Measurements from ENCODE around the gene ARPC1B. TPM values are rescaled to one million over a fixed set of nuclear protein-coding genes. Genes with fewer than 3 reads are reported as not detected.
A peak's percentile ranks its signal among the peaks of the same experiment; 100 is the strongest.

ARPC1B gene
- polyA plus RNA-seq, 1 of the 3 experiments (the other 2 are of a cell fraction): 836 TPM

- peak within 1 kb of the TSS; percentile 58 to 87; a peak in 3 of 4 replicates for H3K27ac ChIP-seq (ENCODE audit: low read depth in 2 of 2, low read length in 1 of 2)
- peak within 1 kb of the TSS; percentile 91 for H2AFZ ChIP-seq (ENCODE audit: low read depth)
- WGBS (ENCODE audit: low lambda C conversion rate): under 1% methylated on average over 21 of the region's 82 CpGs
- CTCF ChIA-PET: interaction anchor here (0.6 to 3.7 kb wide), 9 partner anchors 9 to 337 kb away, joined by 3 to 13 read pairs (median 4); no protein-coding TSS in a partner anchor
- peaks cover 13% of the 10 kb centered on the region for H3F3A ChIP-seq (replicated peaks; ENCODE audit: insufficient read depth)
- H3K4me2 ChIP-seq: peak within 1 kb of the TSS; percentile 93
- peak within 1 kb of the TSS; percentile 81 to 98 for H3K4me3 ChIP-seq (ENCODE audit: low read depth in 2 of 2, low read length in 1 of 2)
- H3K9ac ChIP-seq: peak within 1 kb of the TSS; percentile 92
- H4K20me1 ChIP-seq (ENCODE audit: insufficient read depth): peaks cover 15% of the 10 kb centered on the region
- POLR2A ChIA-PET: interaction anchor here (0.6 to 1.2 kb wide), 8 partner anchors 10 to 709 kb away, joined by 3 to 5 read pairs (median 3); partner anchors contain the start of genes BUD31, NPTX2, PDAP1 and TRRAP
- H3K9me2 ChIP-seq: no peaks in the 10 kb centered on the region
- peak; percentile 93 for TF ChIP-seq TAF1 (IDR thresholded peaks at IDR 0.05; ENCODE audit: borderline replicate concordance, low read depth, low read length)
- peak; percentile 93 for TF ChIP-seq MAX (IDR thresholded peaks at IDR 0.05; ENCODE audit: low read depth)
- no peak for TF ChIP-seq IRF3 (IDR thresholded peaks at IDR 0.05; ENCODE audit: low read depth, low read length)
- no peak for TF ChIP-seq NFIC (IDR thresholded peaks at IDR 0.05; ENCODE audit: borderline replicate concordance)
- peak; percentile 69; the same call in 1 of the 2 replicates for TF ChIP-seq REST (IDR thresholded peaks at IDR 0.05; ENCODE audit: low read depth, low read length)
- no peak for TF ChIP-seq USF2 (IDR thresholded peaks at IDR 0.05; ENCODE audit: borderline replicate concordance, low read depth, low read length)
- 0 out of 2 replicates have a peak, but pooled peaks have one; percentile 1 for TF ChIP-seq SMC3 (IDR thresholded peaks at IDR 0.05; ENCODE audit: low read depth, low read length)
- no peak for TF ChIP-seq RCOR1 (IDR thresholded peaks at IDR 0.05; ENCODE audit: low read length)
- TF ChIP-seq GABPA (IDR thresholded peaks at IDR 0.05; ENCODE audit: low read depth): peak; percentile 79
- no peak for TF ChIP-seq TCF12 (IDR thresholded peaks at IDR 0.05)
- TF ChIP-seq CHD2 (IDR thresholded peaks at IDR 0.05; ENCODE audit: low read length, partially characterized antibody): peak; percentile 41
- TF ChIP-seq RAD21 (IDR thresholded peaks at IDR 0.05; ENCODE audit: low read length): peak; percentile 9; the same call in 1 of the 2 replicates
- TF ChIP-seq GATA2 (CRISPR knock-in tag; IDR thresholded peaks at IDR 0.05): no peak
- peak; percentile 96 for TF ChIP-seq NRF1 (IDR thresholded peaks at IDR 0.05; ENCODE audit: low read depth, low read length)
- TF ChIP-seq CTCF (IDR thresholded peaks at IDR 0.05): peak; percentile 46
- peak; percentile 99 for TF ChIP-seq SIN3A (IDR thresholded peaks at IDR 0.05; ENCODE audit: borderline replicate concordance, low read depth, low read length)
- peak; percentile 98 for TF ChIP-seq MXI1 (IDR thresholded peaks at IDR 0.05; ENCODE audit: low read depth, low read length)
- TF ChIP-seq POLR2AphosphoS5 (IDR thresholded peaks at IDR 0.05; ENCODE audit: low read depth, low read length): peak; percentile 99
- TF ChIP-seq YY1 (IDR thresholded peaks at IDR 0.05; ENCODE audit: low read depth): peak; percentile 25; the same call in 1 of the 2 replicates
- TF ChIP-seq ELF1 (IDR thresholded peaks at IDR 0.05): peak; percentile 100
- peak in 1 of 2 experiments; percentile 32; a peak in 1 of 4 replicates for TF ChIP-seq EP300 (IDR thresholded peaks at IDR 0.05; ENCODE audit: borderline replicate concordance in 1 of 2, low read depth in 1 of 2, low read length in 1 of 2)
- peaks cover 0 to 7% of the 10 kb centered on the region in 2 experiments for H3K36me3 ChIP-seq (replicated peaks in 1 of 2; ENCODE audit: control insufficient read depth in 1 of 2, insufficient read depth in 2 of 2, low read length in 1 of 2)
- peak; percentile 100 for DNase-seq
- H3K4me1 ChIP-seq (ENCODE audit: control insufficient read depth in 1 of 2, insufficient read depth in 2 of 2, low read depth in 1 of 2, low read length in 1 of 2): peaks cover 6 to 9% of the 10 kb centered on the region in 2 experiments; a peak in 3 of 4 replicates
- peaks cover 62% of the 10 kb centered on the region for H3K79me2 ChIP-seq (ENCODE audit: insufficient read depth)
- no peaks in the 10 kb centered on the region for H3K27me3 ChIP-seq (ENCODE audit: insufficient read depth)
- H3K9me3 ChIP-seq: no peaks in the 10 kb centered on the region
These were observed 48.7 kb upstream of the ARPC1B start, which contains the start of gene ARPC1A for GRCh38 chr7:99325592-99326407. ARPC1A (plus strand) TSS chr7:99325898; CDS start chr7:99333354, 7,456 bp downstream.

All from SK-N-SH (cell line).